ENCODE results near the gene FUT8.

Gene FUT8

GRCh38 chr14:65439117-65439516 lies 26.6 kb downstream of the FUT8 start:
- no peak overlapping the region for H3K4me3 ChIP-seq (ENCODE audit: low read length, poor library complexity, severe bottlenecking)
- peak overlapping the region; percentile 61 for H3K4me2 ChIP-seq (ENCODE audit: low read depth, low read length, poor library complexity, severe bottlenecking)
- peaks cover 28% of the 10 kb centered on the region for H3K4me1 ChIP-seq (ENCODE audit: insufficient read depth, low read length, poor library complexity, severe bottlenecking)
- H3K79me2 ChIP-seq (ENCODE audit: insufficient read depth, low read length), result peaks cover 71% of the 10 kb centered on the region
- no peaks in the 10 kb centered on the region for H3K27me3 ChIP-seq (ENCODE audit: insufficient read depth, low read length, poor library complexity, severe bottlenecking)
- H3F3A ChIP-seq (ENCODE audit: low read depth), result no peaks in the 10 kb centered on the region
- H3K9ac ChIP-seq (ENCODE audit: low read depth, low read length, poor library complexity, severe bottlenecking), result no peak overlapping the region
- H4K20me1 ChIP-seq (ENCODE audit: insufficient read depth, low read length, poor library complexity, severe bottlenecking), result peaks cover 8% of the 10 kb centered on the region
- H3K9me2 ChIP-seq (replicated peaks; ENCODE audit: low read depth, low read length), result no peaks in the 10 kb centered on the region
- TF ChIP-seq, protein P1, sequence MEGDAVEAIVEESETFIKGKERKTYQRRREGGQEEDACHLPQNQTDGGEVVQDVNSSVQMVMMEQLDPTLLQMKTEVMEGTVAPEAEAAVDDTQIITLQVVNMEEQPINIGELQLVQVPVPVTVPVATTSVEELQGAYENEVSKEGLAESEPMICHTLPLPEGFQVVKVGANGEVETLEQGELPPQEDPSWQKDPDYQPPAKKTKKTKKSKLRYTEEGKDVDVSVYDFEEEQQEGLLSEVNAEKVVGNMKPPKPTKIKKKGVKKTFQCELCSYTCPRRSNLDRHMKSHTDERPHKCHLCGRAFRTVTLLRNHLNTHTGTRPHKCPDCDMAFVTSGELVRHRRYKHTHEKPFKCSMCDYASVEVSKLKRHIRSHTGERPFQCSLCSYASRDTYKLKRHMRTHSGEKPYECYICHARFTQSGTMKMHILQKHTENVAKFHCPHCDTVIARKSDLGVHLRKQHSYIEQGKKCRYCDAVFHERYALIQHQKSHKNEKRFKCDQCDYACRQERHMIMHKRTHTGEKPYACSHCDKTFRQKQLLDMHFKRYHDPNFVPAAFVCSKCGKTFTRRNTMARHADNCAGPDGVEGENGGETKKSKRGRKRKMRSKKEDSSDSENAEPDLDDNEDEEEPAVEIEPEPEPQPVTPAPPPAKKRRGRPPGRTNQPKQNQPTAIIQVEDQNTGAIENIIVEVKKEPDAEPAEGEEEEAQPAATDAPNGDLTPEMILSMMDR (conservative IDR thresholded peaks at IDR 0.05; ENCODE audit: low read length), result no peak
- TF ChIP-seq EZH2phosphoT487 (IDR thresholded peaks at IDR 0.05; ENCODE audit: borderline replicate concordance), result no peak
- H3K9me3 ChIP-seq (ENCODE audit: insufficient read depth, low read depth, low read length), result peaks cover 3% of the 10 kb centered on the region
- H2AFZ ChIP-seq (ENCODE audit: low read length), result no peak overlapping the region
- no peaks in the 10 kb centered on the region; the same call in 1 of the 2 replicates for H3K36me3 ChIP-seq (ENCODE audit: insufficient read depth, low read length)

- Histone ChIP-seq H3K9me2 (replicated peaks; ENCODE audit: low read depth, low read length) (no peaks in the 10 kb centered on the region), H3K27me3 (ENCODE audit: insufficient read depth, low read length, poor library complexity, severe bottlenecking) (no peaks in the 10 kb centered on the region), H3K4me2 (ENCODE audit: low read depth, low read length, poor library complexity, severe bottlenecking) (no peak overlapping the region), H3K79me2 (ENCODE audit: insufficient read depth, low read length) (peaks cover 73% of the 10 kb centered on the region), H3K36me3 (ENCODE audit: insufficient read depth, low read length) (peaks cover 2% of the 10 kb centered on the region; the same call in 1 of the 2 replicates), H3K4me3 (ENCODE audit: low read length, poor library complexity, severe bottlenecking) (no peak overlapping the region), H3K4me1 (ENCODE audit: insufficient read depth, low read length, poor library complexity, severe bottlenecking) (peaks cover 21% of the 10 kb centered on the region), H3K9me3 (ENCODE audit: insufficient read depth, low read depth, low read length) (peaks cover 3% of the 10 kb centered on the region), H4K20me1 (ENCODE audit: insufficient read depth, low read length, poor library complexity, severe bottlenecking) (peaks cover 8% of the 10 kb centered on the region), H2AFZ (ENCODE audit: low read length) (no peak overlapping the region), H3K9ac (ENCODE audit: low read depth, low read length, poor library complexity, severe bottlenecking) (no peak overlapping the region), H3F3A (ENCODE audit: low read depth) (no peaks in the 10 kb centered on the region)
- TF ChIP-seq, protein P1 (conservative IDR thresholded peaks at IDR 0.05; ENCODE audit: low read length), result no peak
- no peak for TF ChIP-seq EZH2phosphoT487 (IDR thresholded peaks at IDR 0.05; ENCODE audit: borderline replicate concordance)
Observed at GRCh38 chr14:65440230-65440629, 27.7 kb downstream of the FUT8 start.

DNA sequence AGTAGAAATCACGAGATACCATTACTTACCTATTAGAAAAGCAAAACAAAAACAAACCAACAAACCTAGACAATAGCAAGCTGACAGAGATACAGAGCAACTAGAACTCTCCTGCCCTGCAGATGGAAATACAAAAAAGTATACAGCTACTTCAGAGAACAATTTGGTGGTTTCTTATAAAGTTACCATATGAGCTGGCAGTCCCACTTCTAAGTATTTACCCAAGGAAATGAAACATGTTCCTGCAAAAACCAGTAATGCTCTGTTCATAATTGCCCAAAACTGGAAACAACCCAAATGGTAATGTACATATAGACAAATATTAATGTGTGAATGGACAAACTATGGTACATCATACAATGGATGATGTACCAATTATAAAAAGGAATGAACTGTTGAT lies 31.7 kb downstream of the FUT8 start:
- H3K27me3 ChIP-seq (ENCODE audit: insufficient read depth, low read length, poor library complexity, severe bottlenecking), result no peaks in the 10 kb centered on the region
- peaks cover 43% of the 10 kb centered on the region for H3K79me2 ChIP-seq (ENCODE audit: insufficient read depth, low read length)
- H3K4me1 ChIP-seq (ENCODE audit: insufficient read depth, low read length, poor library complexity, severe bottlenecking), result peaks cover under 1% of the 10 kb centered on the region
- peaks cover 4% of the 10 kb centered on the region; the same call in 1 of the 2 replicates for H3K36me3 ChIP-seq (ENCODE audit: insufficient read depth, low read length)
- H3K4me3 ChIP-seq (ENCODE audit: low read length, poor library complexity, severe bottlenecking), result no peak overlapping the region
- H4K20me1 ChIP-seq (ENCODE audit: insufficient read depth, low read length, poor library complexity, severe bottlenecking), result peaks cover 3% of the 10 kb centered on the region
- H3F3A ChIP-seq (ENCODE audit: low read depth), result no peaks in the 10 kb centered on the region
- H3K9me3 ChIP-seq (ENCODE audit: insufficient read depth, low read depth, low read length), result no peaks in the 10 kb centered on the region
- no peak overlapping the region for H2AFZ ChIP-seq (ENCODE audit: low read length)
- no peaks in the 10 kb centered on the region for H3K9me2 ChIP-seq (replicated peaks; ENCODE audit: low read depth, low read length)
- no peak overlapping the region for H3K9ac ChIP-seq (ENCODE audit: low read depth, low read length, poor library complexity, severe bottlenecking)
- TF ChIP-seq EZH2phosphoT487 (IDR thresholded peaks at IDR 0.05; ENCODE audit: borderline replicate concordance), result no peak
- TF ChIP-seq, protein P1 (conservative IDR thresholded peaks at IDR 0.05; ENCODE audit: low read length), result no peak
- H3K4me2 ChIP-seq (ENCODE audit: low read depth, low read length, poor library complexity, severe bottlenecking), result no peak overlapping the region

Data from Loucy (cell line).